Skin epidermis (tissue), 12 donors: ENCODE results near the gene GPM6B.
A peak's percentile ranks its signal among the peaks of the same experiment; 100 is the strongest.
"Not testable (repeated sequence)": the region's sequence is repeated elsewhere in the genome, so short reads cannot be mapped to it uniquely, and the experiment has no call there.

Experiments used
- H3K27ac ChIP-seq, 21 experiments: fragments of 200-600 bp; sonication (generic) in 11 of 21; one replicate each; pipeline ENCODE4 v1.5.0; 2020; ENCODE audit warnings: mild to moderate bottlenecking in 3 of 21, inconsistent platforms in 2 of 21, moderate library complexity in 2 of 21
- H3K4me3 ChIP-seq, 7 experiments: fragments of 200-600 bp; sonication (generic) in 2 of 7; one replicate each; pipeline ENCODE4 v1.5.0; 2020; ENCODE audit warnings: inconsistent platforms in 2 of 7, mild to moderate bottlenecking in 2 of 7, moderate library complexity in 1 of 7

GPM6B gene

DNA sequence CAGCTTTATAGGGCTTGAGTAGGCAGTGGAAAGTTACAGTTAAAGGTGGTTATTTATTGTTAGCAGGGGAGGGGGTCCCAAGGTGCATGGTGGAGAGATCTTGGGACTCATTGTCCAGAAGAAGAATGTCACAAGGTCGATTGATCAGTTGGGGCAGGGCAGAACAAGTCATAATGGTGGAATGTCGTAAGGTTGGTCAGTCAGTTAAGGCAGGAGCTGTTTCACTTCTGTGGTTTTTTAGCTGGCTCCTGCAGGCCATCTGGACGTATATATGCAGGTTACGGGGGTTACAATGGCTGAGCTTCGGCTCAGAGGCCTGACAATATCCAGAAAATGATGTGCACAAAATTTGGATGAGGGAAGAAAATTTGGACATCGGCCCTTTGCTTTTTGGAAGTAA, 75.2 kb downstream of the GPM6B start:
- no peak overlapping the region for H3K27ac ChIP-seq
- H3K4me3 ChIP-seq, result no peak overlapping the region

DNA sequence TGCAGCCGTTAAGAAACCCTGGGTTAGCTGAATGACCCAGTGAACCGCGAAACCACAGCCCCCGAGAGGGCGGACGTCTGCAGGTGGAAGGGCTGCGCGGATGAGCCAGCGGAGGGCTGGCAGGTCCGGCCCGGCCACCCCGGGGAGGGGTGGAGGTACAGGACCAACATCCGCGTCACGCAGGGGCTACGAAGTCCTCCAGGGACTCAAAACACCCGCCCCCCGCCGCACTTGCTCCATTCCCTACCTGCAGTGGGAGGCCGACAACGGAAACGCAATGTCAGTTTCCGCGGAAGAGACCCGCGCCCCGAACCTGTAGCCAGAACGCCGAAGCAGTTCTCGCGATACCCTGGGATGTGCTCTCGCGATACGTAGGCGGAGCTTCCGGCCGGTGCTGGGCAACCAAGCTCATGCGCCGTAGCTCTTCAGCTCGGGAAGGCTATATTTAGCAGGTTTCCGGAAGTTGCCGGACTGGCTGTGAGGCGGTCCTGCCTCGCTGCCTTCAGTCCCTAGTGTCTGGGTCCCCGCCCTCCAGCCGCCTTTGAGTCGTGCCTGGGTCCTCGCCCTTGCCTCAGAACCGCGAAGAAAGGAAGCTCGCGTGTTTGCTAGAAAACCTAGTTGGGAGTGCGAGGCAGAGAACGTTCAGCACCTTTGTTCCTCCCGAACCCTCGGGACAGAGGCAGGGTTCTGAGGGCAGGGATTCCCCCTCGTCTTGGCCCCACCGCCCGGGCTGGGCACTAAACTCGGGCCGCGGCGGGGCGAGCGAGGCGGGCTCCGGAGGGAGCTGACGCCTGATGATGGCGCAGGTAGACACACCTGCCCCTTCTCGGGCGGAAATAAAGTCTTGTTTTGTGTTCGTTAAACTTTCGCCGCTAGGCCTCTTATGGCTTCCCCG, 82.4 kb downstream of the GPM6B start, which contains the start of the genes OFD1 and TRAPPC2:
Gene OFD1 (plus strand): TSS at position 471 of the 895 bp plus-strand sequence. CDS start 324 bp downstream, at position 795.
Gene TRAPPC2 (minus strand): TSS at position 343 of the 895 bp plus-strand sequence. CDS start 14,657 bp downstream, outside the sequence.
- Histone ChIP-seq H3K4me3 (peak within 1 kb of the TSS; percentile 52 to 85 (median 71)), H3K27ac (peak within 1 kb of the TSS; percentile 82 to 96 (median 91))

DNA sequence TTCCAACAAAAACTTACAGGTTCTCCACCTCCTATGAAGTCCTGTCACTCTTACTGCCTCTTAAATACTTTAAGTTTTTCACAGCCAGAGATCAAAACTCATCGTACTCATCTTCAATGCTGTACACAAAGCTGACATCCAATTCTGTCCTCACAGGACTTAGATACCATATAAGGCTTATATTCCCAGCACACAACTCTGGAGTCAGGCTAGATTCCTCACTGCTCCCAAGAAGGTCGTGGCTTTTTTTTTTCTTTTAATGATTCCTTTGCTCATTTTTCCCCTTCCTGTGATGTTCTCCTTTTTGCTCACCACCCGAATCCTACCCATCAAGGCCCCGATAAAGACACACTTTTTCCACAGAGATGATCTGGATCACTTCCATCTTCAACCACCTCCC, 83.4 kb downstream of the GPM6B start:
- peak overlapping the region; percentile 52 to 85 (median 71) for H3K4me3 ChIP-seq
- H3K27ac ChIP-seq, result peak overlapping the region in 13 of 21 experiments; percentile 84 to 96 (median 92)

DNA sequence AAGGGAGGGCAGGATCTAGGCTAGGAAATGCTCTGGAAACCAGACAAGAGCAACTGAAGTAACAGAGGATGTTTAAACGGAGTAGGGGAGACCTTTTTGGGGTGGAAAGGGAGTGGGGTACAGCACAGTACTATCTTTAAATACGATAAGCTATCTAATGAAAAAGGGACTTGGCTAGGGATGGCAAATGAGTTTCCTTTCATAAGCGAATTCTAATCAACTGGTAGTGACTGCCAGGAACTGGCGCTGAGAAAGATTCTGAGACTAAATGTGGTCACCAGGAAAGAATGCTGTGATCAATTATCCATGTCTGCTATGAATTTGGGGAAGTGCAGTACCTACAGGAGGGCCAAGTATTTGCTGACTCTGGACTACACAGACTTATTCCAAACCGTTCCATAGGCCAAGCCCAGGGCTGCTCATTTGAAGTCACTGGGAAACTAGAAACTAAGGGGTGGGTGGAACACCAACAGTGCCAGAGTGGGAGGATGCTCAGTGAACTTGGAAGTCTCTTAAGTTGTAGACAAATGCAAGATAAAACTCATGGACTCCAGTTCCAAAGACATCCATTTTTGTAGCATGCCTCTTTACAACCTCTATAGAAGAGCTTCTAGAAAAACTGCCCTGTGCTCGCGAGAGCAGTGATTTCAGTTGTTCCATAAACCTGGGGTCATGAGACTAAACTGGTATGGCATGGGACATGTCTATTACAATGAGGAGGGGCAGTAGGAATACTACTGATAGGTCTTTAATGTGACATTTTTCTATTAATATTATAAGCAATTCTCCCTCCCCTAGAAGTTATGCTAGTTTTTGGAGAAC, 84.4 kb downstream of the GPM6B start:
- no peak overlapping the region for H3K4me3 ChIP-seq
- peak overlapping the region in 6 of 21 experiments; percentile 10 to 50 (median 30) for H3K27ac ChIP-seq

DNA sequence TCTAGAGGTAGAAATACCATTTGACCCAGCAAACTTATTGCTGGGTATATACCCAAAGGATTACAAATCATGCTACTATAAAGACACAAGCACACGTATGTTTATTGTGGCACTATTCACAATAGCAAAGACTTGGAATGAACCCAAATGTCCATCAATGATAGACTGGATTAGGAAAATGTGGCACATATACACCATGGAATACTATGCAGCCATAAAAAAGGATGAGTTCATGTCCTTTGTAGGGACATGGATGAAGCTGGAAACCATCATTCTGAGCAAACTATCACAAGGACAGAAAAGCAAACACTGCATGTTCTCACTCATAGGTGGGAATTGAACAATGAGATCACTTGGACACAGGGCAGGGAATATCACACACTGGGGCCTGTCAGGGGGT, 86.4 kb downstream of the GPM6B start:
- not testable (repeated sequence) for H3K27ac ChIP-seq, H3K4me3 ChIP-seq

DNA sequence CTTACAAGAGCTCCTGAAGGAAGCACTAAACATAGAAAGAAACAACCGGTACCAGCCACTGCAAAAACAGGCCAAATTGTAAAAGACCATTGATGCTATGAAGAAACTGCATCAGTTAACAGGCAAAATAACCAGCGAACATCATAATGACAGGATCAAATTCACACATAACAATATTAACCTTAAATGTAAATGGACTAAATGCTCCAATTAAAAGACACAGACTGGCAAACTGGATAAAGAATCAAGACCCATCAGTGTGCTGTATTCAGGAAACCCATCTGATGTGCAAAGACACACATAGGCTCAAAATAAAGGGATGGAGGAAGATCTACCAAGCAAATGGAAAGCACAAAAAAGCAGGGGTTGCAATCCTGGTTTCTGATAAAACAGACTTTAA, 90.3 kb downstream of the GPM6B start:
- not testable (repeated sequence) for H3K27ac ChIP-seq

DNA sequence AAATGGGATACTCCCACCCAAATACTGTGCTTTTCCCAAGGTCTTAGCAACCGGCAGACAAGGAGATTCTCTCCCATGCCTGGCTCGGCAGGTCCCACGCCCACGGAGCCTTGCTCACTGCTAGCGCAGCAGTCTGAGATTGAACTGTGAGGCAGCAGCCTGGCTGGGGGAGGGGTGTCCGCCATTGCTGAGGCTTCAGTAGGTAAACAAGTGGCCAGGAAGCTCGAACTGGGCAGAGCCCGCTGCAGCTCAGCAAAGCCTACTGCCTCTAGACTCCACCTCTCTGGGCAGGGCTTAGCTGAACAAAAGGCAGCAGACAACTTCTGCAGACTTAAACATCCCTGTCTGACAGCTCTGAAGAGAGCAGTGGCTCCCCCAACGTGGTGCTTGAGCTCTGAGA, 92.0 kb downstream of the GPM6B start:
- H3K27ac ChIP-seq, result peak overlapping the region in 1 of 21 experiments; percentile 51
- not testable (repeated sequence) for H3K4me3 ChIP-seq

More for the DNA sequence above, 90.3 kb downstream of the GPM6B start:
- not testable (repeated sequence) for H3K4me3 ChIP-seq

DNA sequence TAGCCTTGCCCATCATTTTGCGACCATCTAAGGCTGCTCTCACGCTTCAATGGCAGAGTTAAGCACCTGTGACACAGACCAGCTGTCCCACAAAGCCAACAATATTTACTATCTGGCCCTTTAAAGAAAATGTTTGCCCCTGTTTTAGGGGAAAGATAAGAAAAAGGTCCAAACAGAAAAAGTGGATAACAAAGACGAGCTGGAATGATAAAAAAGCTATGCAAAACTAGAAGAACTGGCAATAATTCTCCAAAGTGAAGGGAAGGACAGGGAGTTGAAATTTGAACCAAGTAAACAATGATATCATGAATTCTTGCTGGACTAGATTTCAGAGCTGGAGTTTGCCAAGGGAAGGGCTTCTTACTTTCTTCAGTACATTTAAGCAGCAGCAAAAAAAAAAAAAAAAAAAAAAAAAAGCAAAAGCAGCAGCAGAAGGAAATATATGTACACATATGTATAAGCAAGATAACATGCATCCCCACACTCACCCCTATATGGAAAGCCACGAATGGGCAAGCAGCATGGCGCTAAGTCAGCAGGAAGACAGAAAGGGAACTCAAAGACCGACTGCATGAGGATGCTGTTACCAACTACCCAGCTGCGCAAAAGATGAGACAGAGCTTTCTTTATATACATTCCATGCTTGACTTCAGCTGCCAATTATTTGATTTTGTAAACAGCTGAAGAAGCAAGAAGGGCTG, 94.9 kb downstream of the GPM6B start:
- Histone ChIP-seq H3K27ac (no peak overlapping the region), H3K4me3 (no peak overlapping the region)

DNA sequence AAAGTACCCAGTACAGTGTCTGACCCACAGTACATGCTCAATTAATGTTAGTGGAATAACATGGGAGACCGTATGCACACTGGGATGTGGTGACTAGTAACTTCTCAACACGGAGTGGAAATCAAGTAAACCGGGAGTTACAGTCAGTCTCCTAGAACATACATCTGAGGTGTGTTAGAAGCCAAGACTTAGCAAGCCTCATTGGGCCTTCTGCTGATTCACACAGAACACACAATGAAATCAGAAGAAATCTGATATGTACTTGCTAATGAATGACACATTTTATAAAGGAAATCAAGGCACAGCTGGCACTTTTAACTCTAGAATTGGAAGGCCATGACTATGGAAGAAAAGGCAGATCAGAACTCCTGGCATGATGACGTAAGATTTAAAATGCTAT, 95.5 kb downstream of the GPM6B start:
- H3K27ac ChIP-seq, result no peak overlapping the region

More for the DNA sequence above, 95.5 kb downstream of the GPM6B start:
- H3K4me3 ChIP-seq, result no peak overlapping the region
